Renal cortex interstitium (tissue), 11 donors: ENCODE measurements around the gene PRX. TPM values are rescaled to one million over a fixed set of nuclear protein-coding genes. Genes with fewer than 3 reads are reported as not detected.
A peak's percentile ranks its signal among the peaks of the same experiment; 100 is the strongest.
"Not testable (repeated sequence)": the region's sequence is repeated elsewhere in the genome, so short reads cannot be mapped to it uniquely, and the experiment has no call there.

Experiments used
- DNase-seq, 11 donors: peaks; one replicate each; pipeline ENCODE4 v3.0.0-alpha.2; 2013; ENCODE audit warnings: low read depth in 9 of 11, low spot score in 4 of 11; ENCODE audit errors: extremely low read depth in 1 of 11
- polyA plus RNA-seq, 3 donors: library from polyadenylated mRNA; unstranded; fragments of 120-200 nt; gene quantifications; one replicate each; pipeline ENCODE4 v1.2.1, GENCODE V29; 2013; ENCODE audit not compliant: insufficient read length in 3 of 3

The PRX gene
- polyA plus RNA-seq, 3 donors: 10.2 to 14.0 (median 11.7) TPM

GRCh38 chr19:40377876-40378385, 35.2 kb downstream of the PRX start:
- no peak for DNase-seq

GRCh38 chr19:40376286-40376862, 36.8 kb downstream of the PRX start:
- DNase-seq: no peak

- DNase-seq: no peak
Measured at GRCh38 chr19:40374084-40374483, 39.1 kb downstream of the PRX start.

- DNase-seq: no peak
Measured at GRCh38 chr19:40371802-40372122, 41.4 kb downstream of the PRX start.

GRCh38 chr19:40370997-40371801, 42.0 kb downstream of the PRX start:
- DNase-seq: no peak

- not testable (repeated sequence) for DNase-seq
Measured at GRCh38 chr19:40370253-40370652, 42.9 kb downstream of the PRX start.

GRCh38 chr19:40369797-40370196, 43.4 kb downstream of the PRX start:
- no peak for DNase-seq

- no peak for DNase-seq
Measured at GRCh38 chr19:40367577-40368434, 45.4 kb downstream of the PRX start.

- peak in 5 of 11 donors; percentile 31 to 41 (median 39) for DNase-seq
Measured at GRCh38 chr19:40366697-40367561, 46.2 kb downstream of the PRX start.

GRCh38 chr19:40365613-40366401, 47.4 kb downstream of the PRX start:
- peak in 10 of 11 donors; percentile 56 to 89 (median 82) for DNase-seq

GRCh38 chr19:40365010-40365409, 48.2 kb downstream of the PRX start:
- DNase-seq: no peak

GRCh38 chr19:40363069-40363468, 50.1 kb downstream of the PRX start:
- DNase-seq: no peak

GRCh38 chr19:40362160-40362559, 51.0 kb downstream of the PRX start:
- no peak for DNase-seq

- DNase-seq: no peak
Measured at GRCh38 chr19:40360708-40361241, 52.4 kb downstream of the PRX start.

- DNase-seq: no peak
Measured at GRCh38 chr19:40360020-40360707, 53.0 kb downstream of the PRX start.

GRCh38 chr19:40358773-40359172, 54.4 kb downstream of the PRX start:
- no peak for DNase-seq

GRCh38 chr19:40357640-40358039, 55.5 kb downstream of the PRX start:
- DNase-seq: no peak
